Calu3 (cell line): ENCODE measurements around the gene CBLIF. TPM values are rescaled to one million over a fixed set of nuclear protein-coding genes. Genes with fewer than 3 reads are reported as not detected.

Experiments
- BruUV-seq: library from RNA; stranded (reverse); fragments of 400-500 nt; replicated peaks from 2 replicates; lab custom pipeline; 2021; lab: Mats Ljungman, UMichigan
- CTCF ChIA-PET: fragments of 300-600 bp; sonication (Branson Sonifier 250); formaldehyde crosslinking; loops from one replicate; lab custom pipeline; 2022; ENCODE audit warnings: antibody characterized with exemption; lab: Charles Lee
- DNase-seq: peaks from one replicate; pipeline ENCODE4 v3.0.0; 2022
- H3K27ac Mint-ChIP-seq: one replicate; pipeline ENCODE4 v1.8.0; 2022; ENCODE audit warnings: mixed read lengths; ENCODE audit not compliant: unreplicated experiment
- H3K27me3 Mint-ChIP-seq: one replicate; pipeline ENCODE4 v1.8.0; 2022; ENCODE audit warnings: mixed read lengths; ENCODE audit not compliant: unreplicated experiment
- H3K36me3 Mint-ChIP-seq: one replicate; pipeline ENCODE4 v1.8.0; 2022; ENCODE audit warnings: mild to moderate bottlenecking, moderate library complexity, mixed read lengths; ENCODE audit not compliant: insufficient read depth, unreplicated experiment
- H3K4me1 Mint-ChIP-seq: one replicate; pipeline ENCODE4 v1.8.0; 2022; ENCODE audit warnings: mild to moderate bottlenecking, low read depth, mixed read lengths; ENCODE audit not compliant: unreplicated experiment
- H3K4me3 Mint-ChIP-seq: one replicate; pipeline ENCODE4 v1.8.0; 2022; ENCODE audit warnings: mild to moderate bottlenecking, low read depth, moderate library complexity, mixed read lengths; ENCODE audit not compliant: unreplicated experiment
- H3K9me3 Mint-ChIP-seq: one replicate; pipeline ENCODE4 v1.8.0; 2022; ENCODE audit warnings: low read depth, mixed read lengths; ENCODE audit not compliant: unreplicated experiment
- intact Hi-C: fragments of 100-400 bp; cut with micrococcal nuclease; formaldehyde crosslinking; loops from one replicate; pipeline ENCODE4 v1.10.0; 2022; ENCODE audit not compliant: unreplicated experiment
- total RNA-seq: library from RNA; stranded (reverse); gene quantifications from 2 replicates; pipeline ENCODE4 v1.2.3, GENCODE V29; 2022
- TF ChIP-seq, protein P1 (sequence below): fragments of 200-600 bp; IDR thresholded peaks from one replicate; pipeline ENCODE4 v1.8.0; 2022; ENCODE audit warnings: antibody characterized with exemption; ENCODE audit not compliant: unreplicated experiment

The CBLIF gene
- total RNA-seq, 1 experiment from 2014 or later, result not detected

DNA sequence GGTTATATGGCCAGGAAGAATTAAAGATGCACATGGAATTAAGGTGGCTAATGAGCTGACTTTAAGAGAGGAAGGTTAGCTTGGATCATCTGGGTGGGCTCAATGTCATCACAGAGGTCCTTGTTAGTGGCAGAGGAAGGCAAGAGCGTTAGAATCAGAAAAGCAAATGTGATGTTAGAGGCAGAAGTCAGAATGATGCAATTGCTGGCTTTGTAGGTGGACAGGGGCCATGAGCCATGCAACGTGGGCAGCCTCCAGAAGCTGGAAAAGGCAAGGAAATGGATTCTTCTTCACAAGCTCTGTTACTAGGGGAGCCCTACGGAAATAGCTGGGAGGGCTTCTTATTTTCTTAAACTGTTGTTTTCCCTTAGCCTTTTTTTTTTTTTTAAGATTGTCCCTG is 2.3 kb upstream of the CBLIF start:
- no TSS peak for BruUV-seq
- peaks cover 14% of the 10 kb centered on the region for H3K36me3 Mint-ChIP-seq
- H3K4me1 Mint-ChIP-seq, result peaks cover 34% of the 10 kb centered on the region
- CTCF ChIA-PET, result interaction anchor here (0.5 kb wide), 1 partner anchor 10 kb away, joined by 3 read pairs; no protein-coding TSS in a partner anchor
- no peak for DNase-seq
- no peak overlapping the region for H3K4me3 Mint-ChIP-seq
- TF ChIP-seq, protein P1, sequence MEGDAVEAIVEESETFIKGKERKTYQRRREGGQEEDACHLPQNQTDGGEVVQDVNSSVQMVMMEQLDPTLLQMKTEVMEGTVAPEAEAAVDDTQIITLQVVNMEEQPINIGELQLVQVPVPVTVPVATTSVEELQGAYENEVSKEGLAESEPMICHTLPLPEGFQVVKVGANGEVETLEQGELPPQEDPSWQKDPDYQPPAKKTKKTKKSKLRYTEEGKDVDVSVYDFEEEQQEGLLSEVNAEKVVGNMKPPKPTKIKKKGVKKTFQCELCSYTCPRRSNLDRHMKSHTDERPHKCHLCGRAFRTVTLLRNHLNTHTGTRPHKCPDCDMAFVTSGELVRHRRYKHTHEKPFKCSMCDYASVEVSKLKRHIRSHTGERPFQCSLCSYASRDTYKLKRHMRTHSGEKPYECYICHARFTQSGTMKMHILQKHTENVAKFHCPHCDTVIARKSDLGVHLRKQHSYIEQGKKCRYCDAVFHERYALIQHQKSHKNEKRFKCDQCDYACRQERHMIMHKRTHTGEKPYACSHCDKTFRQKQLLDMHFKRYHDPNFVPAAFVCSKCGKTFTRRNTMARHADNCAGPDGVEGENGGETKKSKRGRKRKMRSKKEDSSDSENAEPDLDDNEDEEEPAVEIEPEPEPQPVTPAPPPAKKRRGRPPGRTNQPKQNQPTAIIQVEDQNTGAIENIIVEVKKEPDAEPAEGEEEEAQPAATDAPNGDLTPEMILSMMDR, result no peak
- intact Hi-C loops, result no loop called here
- H3K9me3 Mint-ChIP-seq, result no peaks in the 10 kb centered on the region
- H3K27me3 Mint-ChIP-seq, result no peaks in the 10 kb centered on the region
- H3K27ac Mint-ChIP-seq, result no peak overlapping the region

DNA sequence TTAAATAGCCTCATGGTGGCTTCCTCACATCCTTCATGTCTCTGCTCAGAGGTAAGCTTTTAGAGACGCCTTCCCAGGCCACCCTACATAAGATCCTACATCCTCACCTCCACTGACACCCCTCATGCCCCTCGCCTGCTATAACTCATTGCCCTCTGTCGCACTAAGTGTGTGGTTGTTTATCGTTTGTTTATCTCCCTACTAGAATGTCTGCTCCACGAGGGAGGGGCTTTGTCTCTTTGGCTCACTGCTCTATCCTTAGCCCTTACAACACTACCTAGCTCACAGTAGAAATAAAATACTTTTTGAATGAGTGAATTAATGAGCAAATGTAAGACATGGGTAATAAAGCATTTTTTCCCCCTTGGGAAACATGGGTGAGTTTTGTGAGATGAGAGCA is 1.3 kb upstream of the CBLIF start:
- CTCF ChIA-PET, result interaction anchor here (0.8 to 1.4 kb wide), 2 partner anchors 18 to 39 kb away, joined by 3 read pairs; no protein-coding TSS in a partner anchor
- H3K4me1 Mint-ChIP-seq, result peaks cover 34% of the 10 kb centered on the region

DNA sequence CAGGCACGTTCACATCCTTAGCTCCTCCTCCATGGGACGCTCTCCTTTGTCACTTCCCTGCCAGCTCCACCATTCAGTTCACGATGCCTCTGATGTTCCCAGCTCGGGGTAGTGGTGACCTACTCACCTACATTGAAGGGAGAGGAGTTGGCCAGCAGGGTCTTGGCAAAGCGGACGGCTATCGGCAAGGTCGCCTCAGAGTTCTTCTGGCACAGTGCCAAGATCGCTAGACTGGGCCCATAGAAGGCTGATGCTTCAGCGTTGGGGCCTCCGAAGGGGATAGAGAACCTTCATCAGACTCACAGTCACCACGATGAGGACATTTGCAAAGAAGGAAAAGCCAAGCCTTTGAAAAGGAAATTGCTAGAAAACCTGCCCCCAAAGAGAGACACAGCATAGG is 3.0 kb downstream of the CBLIF start:
- Mint-ChIP-seq H3K36me3 (no peaks in the 10 kb centered on the region), H3K4me3 (no peak overlapping the region), H3K4me1 (peaks cover 10% of the 10 kb centered on the region), H3K27me3 (no peaks in the 10 kb centered on the region), H3K27ac (no peak overlapping the region), H3K9me3 (peaks cover 3% of the 10 kb centered on the region)
- CTCF ChIA-PET, result no interaction called here
- TF ChIP-seq, protein P1, result no peak
- BruUV-seq, result no TSS peak
- intact Hi-C loops, result no loop called here
- DNase-seq, result no peak

More for the DNA sequence above, 1.3 kb upstream of the CBLIF start:
- Mint-ChIP-seq H3K27ac (no peak overlapping the region), H3K4me3 (no peak overlapping the region), H3K36me3 (peaks cover 8% of the 10 kb centered on the region), H3K9me3 (peaks cover 3% of the 10 kb centered on the region), H3K27me3 (no peaks in the 10 kb centered on the region)
- TF ChIP-seq, protein P1, result no peak
- intact Hi-C loops, result no loop called here
- BruUV-seq, result no TSS peak
- DNase-seq, result no peak

DNA sequence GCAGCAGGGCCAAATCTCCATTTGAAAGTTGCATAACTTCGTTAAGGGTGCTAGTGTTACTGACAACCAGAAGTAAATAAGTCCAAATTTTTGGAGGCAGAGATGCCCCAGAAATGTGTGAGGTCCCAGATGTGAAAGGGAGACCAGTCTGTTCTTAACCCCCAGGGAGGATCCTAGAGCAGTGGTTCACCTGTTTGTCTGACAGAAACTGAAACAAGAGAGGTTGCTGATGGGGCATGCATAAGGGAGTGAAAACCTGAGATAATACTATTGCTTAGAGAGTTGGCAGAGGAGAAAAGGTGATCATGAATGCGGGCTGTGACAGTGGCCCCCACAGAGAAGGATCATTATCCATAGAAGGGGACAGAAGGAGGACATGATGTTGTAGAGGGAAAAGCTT is 3.8 kb downstream of the CBLIF start:
- BruUV-seq, result no TSS peak
- Mint-ChIP-seq H3K36me3 (no peaks in the 10 kb centered on the region), H3K27ac (peak overlapping the region; percentile 13), H3K9me3 (peaks cover 3% of the 10 kb centered on the region), H3K4me3 (no peak overlapping the region), H3K27me3 (no peaks in the 10 kb centered on the region), H3K4me1 (peaks cover 7% of the 10 kb centered on the region)
- intact Hi-C loops, result no loop called here
- TF ChIP-seq, protein P1, result no peak
- DNase-seq, result no peak
- CTCF ChIA-PET, result no interaction called here
